Loucy (cell line): ENCODE results near the gene ARHGAP24.

Source experiments
- EZH2phosphoT487 ChIP-seq: fragments of 200-600 bp; IDR thresholded peaks from 2 replicates; pipeline ENCODE4 v1.6.1; 2018; ENCODE audit warnings: antibody characterized with exemption, mild to moderate bottlenecking, moderate library complexity, borderline replicate concordance
- TF ChIP-seq, protein P1 (sequence below): fragments of 200-600 bp; sonication (generic); conservative IDR thresholded peaks from 2 replicates; pipeline ENCODE4 v1.5.1; 2014; ENCODE audit warnings: mild to moderate bottlenecking, antibody characterized with exemption, low read length

DNA sequence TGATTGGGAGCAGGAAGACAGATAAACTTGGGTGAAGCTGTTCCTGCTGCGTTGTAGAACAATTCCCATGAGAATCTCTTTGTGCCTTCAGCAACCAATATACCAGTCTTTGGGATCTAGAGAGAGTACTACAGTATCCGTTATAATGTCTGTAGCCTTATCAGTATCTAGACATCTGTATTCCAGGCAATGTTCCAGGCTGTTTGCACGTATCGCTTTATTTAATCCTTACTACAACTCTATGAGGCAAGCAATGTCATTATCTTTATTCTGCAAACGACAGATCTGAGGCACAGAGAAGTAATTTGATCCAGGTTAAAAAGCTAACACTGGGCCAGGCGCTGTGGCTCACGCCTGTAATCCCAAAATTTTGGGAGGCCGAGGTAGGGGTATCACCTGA, 251.6 kb downstream of the ARHGAP24 start:
- TF ChIP-seq, protein P1, sequence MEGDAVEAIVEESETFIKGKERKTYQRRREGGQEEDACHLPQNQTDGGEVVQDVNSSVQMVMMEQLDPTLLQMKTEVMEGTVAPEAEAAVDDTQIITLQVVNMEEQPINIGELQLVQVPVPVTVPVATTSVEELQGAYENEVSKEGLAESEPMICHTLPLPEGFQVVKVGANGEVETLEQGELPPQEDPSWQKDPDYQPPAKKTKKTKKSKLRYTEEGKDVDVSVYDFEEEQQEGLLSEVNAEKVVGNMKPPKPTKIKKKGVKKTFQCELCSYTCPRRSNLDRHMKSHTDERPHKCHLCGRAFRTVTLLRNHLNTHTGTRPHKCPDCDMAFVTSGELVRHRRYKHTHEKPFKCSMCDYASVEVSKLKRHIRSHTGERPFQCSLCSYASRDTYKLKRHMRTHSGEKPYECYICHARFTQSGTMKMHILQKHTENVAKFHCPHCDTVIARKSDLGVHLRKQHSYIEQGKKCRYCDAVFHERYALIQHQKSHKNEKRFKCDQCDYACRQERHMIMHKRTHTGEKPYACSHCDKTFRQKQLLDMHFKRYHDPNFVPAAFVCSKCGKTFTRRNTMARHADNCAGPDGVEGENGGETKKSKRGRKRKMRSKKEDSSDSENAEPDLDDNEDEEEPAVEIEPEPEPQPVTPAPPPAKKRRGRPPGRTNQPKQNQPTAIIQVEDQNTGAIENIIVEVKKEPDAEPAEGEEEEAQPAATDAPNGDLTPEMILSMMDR = no peak
- TF ChIP-seq EZH2phosphoT487 = no peak
